ENCODE results near the gene RAPGEF6.
"Not testable (repeated sequence)": the region's sequence is repeated elsewhere in the genome, so short reads cannot be mapped to it uniquely, and the experiment has no call there.

The RAPGEF6 gene

GRCh38 chr5:131634996-131635683, at the start of gene RAPGEF6:
RAPGEF6 (minus strand) TSS chr5:131635229; CDS start chr5:131635030, 199 bp downstream.
- DNase-seq (ENCODE audit: low read depth) = peak; percentile 100

GRCh38 chr5:131684595-131684994, 49.6 kb upstream of the RAPGEF6 start:
- DNase-seq (ENCODE audit: low read depth) = no peak

DNA sequence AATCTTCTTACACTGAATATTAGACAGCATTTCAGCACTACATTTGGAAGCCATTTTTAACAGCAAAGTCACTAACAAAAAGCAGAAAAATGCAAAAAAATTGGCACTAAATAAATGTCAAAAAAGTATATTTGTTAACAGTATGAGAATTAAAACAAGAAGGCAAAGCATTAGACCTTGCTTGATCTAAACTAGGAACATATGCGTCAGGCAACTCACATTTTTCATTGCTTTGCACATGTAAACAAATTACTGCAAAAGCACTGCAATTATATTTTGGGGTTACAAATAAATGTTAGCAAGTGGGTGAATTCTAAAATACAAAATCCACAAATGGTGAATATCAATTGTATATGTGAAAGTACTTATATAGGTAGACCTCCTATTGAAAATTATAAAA, 49.0 kb upstream of the RAPGEF6 start:
- no peak for DNase-seq (ENCODE audit: low read depth)

DNA sequence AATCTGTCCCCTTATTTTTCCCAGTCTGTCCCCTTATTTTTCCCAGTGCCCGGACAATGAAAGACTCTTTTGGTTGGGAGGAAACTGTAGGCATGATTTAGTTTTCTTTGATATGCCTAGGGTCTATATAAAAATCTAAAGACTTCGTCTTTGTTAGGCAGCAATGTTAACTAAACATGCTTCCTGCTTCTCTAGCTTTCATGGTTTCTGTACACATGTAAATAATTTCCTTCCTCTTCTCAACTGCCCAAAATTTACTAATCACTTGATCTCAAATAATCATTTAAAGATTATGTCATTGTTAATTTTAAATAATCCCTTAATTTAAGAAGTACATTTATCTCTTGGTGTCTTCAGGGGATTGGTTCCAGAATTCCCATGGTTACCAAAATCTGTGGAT, 47.8 kb upstream of the RAPGEF6 start:
- no peak for DNase-seq (ENCODE audit: low read depth)

DNA sequence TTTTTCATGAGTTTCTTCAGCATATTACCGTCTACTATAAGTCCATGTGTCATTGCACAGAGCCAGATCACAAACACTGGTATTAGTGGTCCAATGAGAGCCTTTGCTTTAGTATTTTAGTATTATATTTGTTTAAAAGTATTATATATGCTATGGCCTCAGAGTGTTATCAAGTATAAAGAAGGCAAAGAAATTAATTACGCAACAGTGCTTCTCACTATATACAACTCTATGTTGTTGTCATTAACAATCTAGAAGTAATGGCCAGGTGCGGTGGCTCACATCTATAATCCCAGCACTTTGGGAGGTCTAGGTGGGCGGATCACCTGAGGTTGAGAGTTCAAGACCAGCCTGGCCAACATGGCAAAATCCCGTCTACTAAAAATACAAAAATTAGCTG, 47.1 kb upstream of the RAPGEF6 start:
- no peak for DNase-seq (ENCODE audit: low read depth)

DNA sequence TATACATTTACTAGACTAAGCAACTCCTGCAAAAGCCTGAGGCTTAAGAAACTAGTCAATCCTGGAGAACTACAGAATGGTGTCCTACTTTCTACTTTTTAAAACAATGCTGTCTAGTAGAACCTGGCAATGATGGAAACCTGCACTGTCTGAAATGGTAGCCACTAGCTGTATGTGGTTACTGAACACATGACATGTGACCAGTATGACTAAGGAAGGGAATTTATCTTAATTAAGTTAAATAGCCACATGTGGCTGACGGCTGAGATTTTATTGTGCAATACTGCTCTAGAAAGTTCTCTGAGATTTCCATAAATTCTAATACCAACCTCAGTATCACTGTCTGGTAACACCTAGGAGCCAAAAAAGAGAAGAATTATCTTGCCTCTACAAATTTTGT, 44.9 kb upstream of the RAPGEF6 start:
- DNase-seq (ENCODE audit: low read depth) = peak; percentile 65

- not testable (repeated sequence) for DNase-seq (ENCODE audit: low read depth)
These were observed 43.2 kb upstream of the RAPGEF6 start for GRCh38 chr5:131678273-131678672.

- no peak for DNase-seq (ENCODE audit: low read depth)
These were observed 42.1 kb upstream of the RAPGEF6 start for GRCh38 chr5:131677115-131677514.

GRCh38 chr5:131672776-131673175, 37.7 kb upstream of the RAPGEF6 start:
- DNase-seq (ENCODE audit: low read depth) = no peak

DNA sequence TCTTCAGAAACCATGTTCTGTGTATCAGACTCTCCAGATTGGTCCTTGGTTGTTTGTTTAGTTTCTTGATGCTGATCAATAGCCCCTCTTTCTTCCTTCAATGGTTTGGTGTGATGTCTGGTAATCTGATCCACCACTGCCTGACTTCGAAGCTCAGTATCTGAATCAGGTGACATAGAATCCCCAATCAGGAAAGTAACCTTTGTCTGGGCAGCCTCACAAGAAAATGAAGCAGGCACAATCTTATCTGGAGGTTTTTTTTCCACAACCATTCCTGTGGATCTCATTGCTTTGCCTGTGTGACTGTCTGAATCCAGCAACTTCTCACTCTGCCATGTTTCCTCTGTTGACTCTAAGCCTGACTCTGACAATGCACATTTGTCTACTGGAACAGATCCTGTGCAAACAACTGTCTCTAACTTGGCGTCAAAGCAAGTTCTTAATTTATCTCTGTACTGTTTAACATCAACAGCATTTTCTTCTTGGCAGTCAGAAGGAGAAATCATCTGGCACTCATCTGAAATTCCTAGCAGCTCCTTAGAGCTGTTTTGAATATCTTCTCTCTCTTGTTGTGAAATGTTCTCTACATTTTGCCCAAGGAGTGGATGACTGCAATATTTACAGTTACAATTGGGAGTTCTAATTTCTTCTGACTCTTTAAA, 37.1 kb upstream of the RAPGEF6 start:
- peak; percentile 92 for DNase-seq (ENCODE audit: low read depth)

DNA sequence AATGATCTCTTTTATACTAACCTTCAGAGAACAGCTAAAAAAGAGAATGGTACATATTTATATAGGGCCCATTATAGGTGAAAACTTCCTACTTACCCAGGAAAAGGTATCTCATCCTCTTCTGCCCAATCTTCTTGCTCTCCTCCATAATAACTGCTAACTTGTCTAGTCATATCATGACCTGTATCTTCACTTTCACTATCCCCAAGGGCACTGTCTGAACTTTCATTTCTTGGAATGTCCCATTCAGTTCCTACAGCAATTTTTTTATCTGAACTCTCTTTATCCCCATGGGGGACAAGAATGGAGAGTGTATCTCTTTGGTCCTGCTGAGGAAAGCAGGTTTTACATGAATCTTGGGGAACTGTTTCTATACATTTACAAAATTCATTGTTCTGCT, 36.4 kb upstream of the RAPGEF6 start:
- DNase-seq (ENCODE audit: low read depth) = no peak

GRCh38 chr5:131664929-131665328, 29.9 kb upstream of the RAPGEF6 start:
- DNase-seq (ENCODE audit: low read depth) = no peak

DNA sequence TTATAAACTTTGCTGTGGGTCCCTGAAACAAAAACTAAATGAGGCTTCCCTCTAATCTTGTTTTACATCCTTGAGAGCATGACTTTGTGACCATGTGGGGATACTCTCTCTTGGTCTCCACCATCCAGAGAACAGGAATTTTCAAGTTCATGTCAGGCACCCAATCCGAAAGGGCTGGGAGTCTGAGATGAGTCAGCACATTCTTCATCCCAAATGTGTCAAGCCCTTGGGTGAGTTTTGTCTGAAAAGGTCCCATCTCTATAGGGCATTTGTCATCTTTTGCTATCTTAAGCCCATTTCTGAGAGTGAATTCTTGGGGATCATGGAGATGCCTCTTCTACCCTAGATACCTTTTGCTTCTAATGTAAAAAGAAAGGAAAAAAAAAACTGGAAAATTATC, 26.9 kb upstream of the RAPGEF6 start:
- DNase-seq (ENCODE audit: low read depth) = no peak

GRCh38 chr5:131659841-131660240, 24.8 kb upstream of the RAPGEF6 start:
- no peak for DNase-seq (ENCODE audit: low read depth)

DNA sequence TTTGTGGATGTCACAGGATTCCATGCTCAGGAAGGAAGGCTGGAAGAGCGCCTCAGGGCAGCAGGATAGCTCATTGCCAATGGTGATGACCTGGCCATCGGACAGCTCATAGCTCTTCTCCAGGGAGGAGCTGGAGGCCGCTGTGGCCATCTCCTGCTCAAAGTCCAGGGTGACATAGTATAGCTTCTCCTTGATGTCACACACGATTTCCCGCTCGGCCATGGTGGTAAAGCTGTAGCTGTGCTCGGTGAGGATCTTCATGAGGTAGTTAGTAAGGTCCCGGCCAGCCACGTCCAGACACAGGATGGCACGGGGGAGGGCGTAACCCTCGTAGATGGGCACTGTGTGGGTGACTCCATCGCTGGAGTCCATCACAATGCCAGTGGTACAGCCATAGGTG, 24.3 kb upstream of the RAPGEF6 start:
- DNase-seq (ENCODE audit: low read depth) = no peak

DNA sequence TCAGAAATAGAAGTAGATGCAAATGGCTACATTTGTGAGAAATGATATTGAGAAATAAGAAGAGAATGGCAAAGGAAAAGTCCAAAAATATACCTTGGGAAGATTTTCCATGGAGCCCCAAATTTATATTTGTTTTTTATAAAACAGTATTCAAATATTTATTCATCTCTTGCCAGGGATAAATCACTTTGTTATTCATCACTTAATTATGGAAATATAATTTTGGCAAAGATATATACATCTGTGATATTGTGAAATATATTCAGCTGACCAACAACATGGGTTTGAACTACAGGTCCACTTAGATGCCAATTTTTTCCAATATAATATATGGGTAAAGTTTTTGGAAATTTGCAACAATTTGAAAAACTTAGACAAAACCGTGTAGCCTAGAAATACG, 19.7 kb upstream of the RAPGEF6 start:
- no peak for DNase-seq (ENCODE audit: low read depth)

DNA sequence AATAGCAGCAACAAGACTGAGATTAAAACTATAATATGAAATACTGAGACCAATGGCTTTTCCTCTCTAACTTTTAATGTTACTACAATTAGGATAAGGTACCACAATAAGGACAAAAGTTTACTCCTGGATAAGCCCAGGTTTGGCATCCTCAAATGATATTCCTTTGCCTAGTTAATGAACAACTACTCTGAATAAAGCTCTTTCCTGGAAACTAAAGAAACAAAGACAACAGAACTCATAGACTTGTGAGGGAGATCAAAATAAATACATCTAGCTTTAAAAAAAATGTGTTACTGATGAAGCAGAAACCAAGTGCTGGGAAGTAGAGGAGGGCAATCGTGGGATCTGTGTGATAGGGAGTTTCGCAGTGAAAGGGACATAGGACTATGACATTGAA, 19.3 kb upstream of the RAPGEF6 start:
- no peak for DNase-seq (ENCODE audit: low read depth)

DNA sequence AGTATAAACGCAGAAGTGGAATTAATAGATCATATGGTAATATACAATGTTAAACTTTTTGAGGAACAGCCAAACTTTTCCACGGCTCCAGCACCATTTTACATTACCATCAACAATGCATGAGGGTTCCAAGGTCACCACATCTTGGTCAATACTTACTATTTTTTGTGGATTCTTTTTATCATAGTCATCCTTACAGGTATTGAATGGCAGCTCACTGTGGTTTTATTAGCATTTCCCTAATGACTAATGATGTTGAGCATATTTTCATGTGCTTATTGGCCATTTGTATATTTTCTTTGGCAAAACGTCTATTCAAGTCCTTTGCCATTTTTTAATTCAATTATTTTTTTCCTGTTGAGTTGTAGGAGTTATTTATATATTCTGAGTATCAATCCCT, 14.1 kb upstream of the RAPGEF6 start:
- no peak for DNase-seq (ENCODE audit: low read depth)

GRCh38 chr5:131647048-131647769, 12.2 kb upstream of the RAPGEF6 start:
- DNase-seq (ENCODE audit: low read depth) = no peak

DNA sequence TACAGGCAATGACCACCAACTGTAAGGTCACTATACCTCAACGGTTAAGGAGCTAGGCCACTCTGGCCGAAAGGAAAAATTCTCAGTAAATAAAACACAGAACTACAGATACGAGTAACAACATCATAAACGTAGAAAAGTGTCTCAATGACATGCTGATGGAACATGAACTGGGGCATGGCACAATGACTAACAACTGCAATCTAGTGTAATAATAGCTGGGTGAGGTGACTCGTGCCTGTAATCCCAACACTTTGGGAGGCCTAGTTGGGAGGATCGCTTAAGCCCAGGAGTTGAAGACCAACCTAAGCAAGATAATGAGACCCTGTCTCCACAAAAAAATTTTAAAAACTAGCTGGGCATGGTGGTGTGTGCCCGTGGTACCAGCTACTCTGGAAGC, 9.8 kb upstream of the RAPGEF6 start:
- no peak for DNase-seq (ENCODE audit: low read depth)

DNA sequence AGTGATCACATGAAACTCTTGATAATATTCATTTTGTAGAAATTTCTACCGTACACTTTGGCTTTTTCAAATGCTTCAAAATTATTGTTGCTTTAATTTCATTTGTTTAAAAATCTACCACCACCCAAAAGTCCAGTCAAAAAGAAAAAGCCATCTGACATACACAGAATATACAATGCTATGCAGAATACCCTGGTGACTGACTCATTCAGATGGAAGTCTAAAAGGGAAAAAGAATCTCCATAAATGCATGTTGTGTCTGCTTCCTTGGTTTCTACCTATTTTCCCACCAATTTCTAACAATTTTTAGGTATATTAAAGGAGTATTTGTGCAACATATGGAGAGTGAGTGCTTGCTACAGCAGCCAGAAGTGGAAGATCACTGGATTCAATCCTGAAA, 9.3 kb upstream of the RAPGEF6 start:
- no peak for DNase-seq (ENCODE audit: low read depth)

GRCh38 chr5:131641494-131641893, 6.5 kb upstream of the RAPGEF6 start:
- DNase-seq (ENCODE audit: low read depth) = no peak
